K562 (cell line): ENCODE measurements around the gene VPS13D. TPM values are rescaled to one million over a fixed set of nuclear protein-coding genes. Genes with fewer than 3 reads are reported as not detected.

Experiments
- CREB3 ChIP-seq: fragments of 450-650 bp; conservative IDR thresholded peaks from 2 replicates; pipeline ENCODE4 v1.6.1; 2016; ENCODE audit warnings: missing genetic modification characterization, low read depth, mild to moderate bottlenecking, missing compliant biosample characterization, moderate library complexity
- GATAD2B ChIP-seq: fragments of 450-650 bp; IDR thresholded peaks from 2 replicates; pipeline ENCODE4 v1.6.1; 2017; ENCODE audit warnings: mild to moderate bottlenecking, borderline replicate concordance
- IRF2 ChIP-seq: sonication (generic); formaldehyde crosslinking; IDR thresholded peaks from 2 replicates; pipeline ENCODE4 v1.8.1; 2022; ENCODE audit warnings: mild to moderate bottlenecking, missing genetic modification reagents
- KDM1A ChIP-seq, 2 experiments: fragments of 450-650 bp; IDR thresholded peaks; 2 replicates each; pipeline ENCODE4 v1.6.1; 2016; ENCODE audit warnings: mild to moderate bottlenecking in 2 of 2
- MTA1 ChIP-seq: fragments of 450-650 bp; IDR thresholded peaks from 2 replicates; pipeline ENCODE4 v1.6.1; 2017; ENCODE audit warnings: borderline replicate concordance
- NCOR1 ChIP-seq: fragments of 450-650 bp; IDR thresholded peaks from 2 replicates; pipeline ENCODE4 v1.6.1; 2016; ENCODE audit warnings: mild to moderate bottlenecking, moderate library complexity
- PHF20 ChIP-seq: fragments of 450-650 bp; IDR thresholded peaks from 2 replicates; pipeline ENCODE4 v1.6.1; 2018; ENCODE audit not compliant: partially characterized antibody
- ZNF592 ChIP-seq: fragments of 450-650 bp; IDR thresholded peaks from 2 replicates; pipeline ENCODE4 v1.6.1; 2017; ENCODE audit warnings: antibody characterized with exemption, mild to moderate bottlenecking
- polyA plus RNA-seq, 8 experiments: library from polyadenylated mRNA; depleted of rRNA in 4 of 8; stranded (reverse) in 5 of 8; unstranded in 3 of 8; fragments of >200 nt; fragmentation: Nextera tagmentation in 2 of 8; fragmentation: Illumina TruSeq in 1 of 8; extraction: Ambion mirVana in 2 of 8; extraction: Trizol in 1 of 8; gene quantifications; 2 replicates each; pipeline versions ENCODE4 v1.2.1 to v1.2.3, GENCODE V29; 2011 to 2014; ENCODE audit warnings: inconsistent platforms in 1 of 8, missing spikeins in 1 of 8
- total RNA-seq, 7 experiments: library from RNA; depleted of rRNA in 6 of 7; stranded (reverse); fragments of >200 nt in 6 of 7; fragmentation: Illumina TruSeq in 2 of 7; extraction: Trizol in 2 of 7; gene quantifications; 2 replicates each; pipeline versions ENCODE4 v1.2.1 to v1.2.3, GENCODE V29; 2011 to 2021; ENCODE audit warnings: low replicate concordance in 1 of 7

VPS13D gene
- total and polyA plus RNA-seq, 9 of the 15 experiments (the other 6 are each of a cell fraction or from before 2014, with no cell fraction given) = 6.1 to 51.5 (median 38.5) TPM

DNA sequence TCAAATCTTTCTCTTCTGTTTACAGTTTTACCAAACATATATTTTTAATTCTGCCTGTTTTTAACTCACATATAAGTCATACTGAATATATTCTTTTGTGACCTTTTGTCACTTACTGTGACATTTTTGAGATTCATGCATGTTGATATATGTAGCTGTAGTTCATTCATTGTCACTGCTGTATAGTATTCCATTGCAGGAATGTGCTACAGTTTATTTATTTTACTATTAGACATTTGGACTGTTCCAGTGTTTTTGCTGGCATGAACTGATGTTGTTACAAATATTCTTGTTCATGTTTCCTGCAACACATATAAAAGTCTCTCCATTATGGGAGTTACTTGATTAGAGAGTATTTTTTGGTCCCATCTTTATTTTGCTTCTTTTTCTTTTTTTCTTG lies 213.3 kb downstream of the VPS13D start (continued):
- TF ChIP-seq ZNF592 = peak; percentile 43; the same call in 1 of the 2 replicates
- no peak for TF ChIP-seq IRF2 (CRISPR knock-in tag)
- no peak for TF ChIP-seq CREB3 (tag)
- 0 out of 2 replicates have a peak, but pooled peaks have one; percentile 5 for TF ChIP-seq NCOR1
- TF ChIP-seq MTA1 = no peak
- TF ChIP-seq KDM1A (IDR thresholded peaks at IDR 0.05) = peak; percentile 20 to 47; a peak in 2 of 4 replicates
- TF ChIP-seq GATAD2B = 0 out of 2 replicates have a peak, but pooled peaks have one; percentile 30
- TF ChIP-seq PHF20 = peak; percentile 34
